HepG2 (cell line): ENCODE data around the gene ADAMTS4. TPM values are rescaled to one million over a fixed set of nuclear protein-coding genes. Genes with fewer than 3 reads are reported as not detected.

ENCODE experiments used
- CBX2 ChIP-seq, 2 experiments: fragments of 200-600 bp in 1 of 2; sonication (generic); formaldehyde crosslinking in 1 of 2; IDR thresholded peaks; 2 replicates each; pipeline versions ENCODE4 v1.7.0 to v1.8.1; 2018 to 2022; ENCODE audit warnings: low read depth in 2 of 2, low read length in 1 of 2, mild to moderate bottlenecking in 1 of 2, missing genetic modification reagents in 1 of 2
- DNMT1 ChIP-seq: sonication (generic); formaldehyde crosslinking; IDR thresholded peaks from 2 replicates; pipeline ENCODE4 v1.5.1; 2020; ENCODE audit warnings: mild to moderate bottlenecking, missing genetic modification reagents
- ERF ChIP-seq: IDR thresholded peaks from 2 replicates; pipeline ENCODE4 v1.6.1; 2018; ENCODE audit warnings: missing biosample characterization, missing genetic modification reagents
- GATA4 ChIP-seq: sonication (generic); IDR thresholded peaks from 2 replicates; pipeline ENCODE4 v1.6.1; 2016; ENCODE audit warnings: antibody characterized with exemption, low read depth, borderline replicate concordance
- HIVEP1 ChIP-seq: sonication (generic); formaldehyde crosslinking; IDR thresholded peaks from 2 replicates; pipeline ENCODE4 v1.4.0; 2020; ENCODE audit warnings: mild to moderate bottlenecking, missing genetic modification reagents
- NFE2 ChIP-seq: sonication (generic); formaldehyde crosslinking; IDR thresholded peaks from 2 replicates; pipeline ENCODE4 v1.4.0; 2020; ENCODE audit warnings: missing genetic modification reagents
- SALL1 ChIP-seq: sonication (generic); formaldehyde crosslinking; IDR thresholded peaks from 2 replicates; pipeline ENCODE4 v1.8.0; 2022; ENCODE audit warnings: mild to moderate bottlenecking, missing genetic modification reagents
- SAP130 ChIP-seq: IDR thresholded peaks from 2 replicates; pipeline ENCODE4 v1.6.1; 2016; ENCODE audit warnings: low read depth
- SCMH1 ChIP-seq: sonication (generic); formaldehyde crosslinking; IDR thresholded peaks from 2 replicates; pipeline ENCODE4 v1.9.0; 2021; ENCODE audit warnings: missing genetic modification reagents, mild to moderate bottlenecking, borderline replicate concordance
- STAT5B ChIP-seq: sonication (generic); formaldehyde crosslinking; IDR thresholded peaks from 2 replicates; pipeline ENCODE4 v1.4.0; 2020; ENCODE audit warnings: missing genetic modification reagents
- TEAD3 ChIP-seq: optimal IDR thresholded peaks from 2 replicates; pipeline ENCODE3; 2016; ENCODE audit warnings: borderline replicate concordance
- THAP11 ChIP-seq: IDR thresholded peaks from 2 replicates; pipeline ENCODE4 v1.6.1; 2016; ENCODE audit warnings: missing biosample characterization, missing genetic modification reagents
- XRCC5 ChIP-seq: fragments of 200-400 bp; formaldehyde crosslinking; optimal IDR thresholded peaks from 2 replicates; pipeline ENCODE3; 2017; ENCODE audit warnings: mild to moderate bottlenecking, low read length
- YEATS2 ChIP-seq: sonication (generic); formaldehyde crosslinking; IDR thresholded peaks from 2 replicates; pipeline ENCODE4 v1.4.0; 2020; ENCODE audit warnings: missing genetic modification reagents, borderline replicate concordance
- ZBTB39 ChIP-seq: sonication (generic); formaldehyde crosslinking; IDR thresholded peaks from 2 replicates; pipeline ENCODE4 v1.5.0; 2020; ENCODE audit warnings: missing genetic modification reagents
- ZBTB46 ChIP-seq: sonication (generic); formaldehyde crosslinking; IDR thresholded peaks from 2 replicates; pipeline ENCODE4 v1.4.0; 2020; ENCODE audit warnings: mild to moderate bottlenecking, missing genetic modification reagents, borderline replicate concordance
- ZFP36L2 ChIP-seq: sonication (generic); formaldehyde crosslinking; IDR thresholded peaks from 2 replicates; pipeline ENCODE4 v1.4.0; 2020; ENCODE audit warnings: missing genetic modification reagents
- ZMYM4 ChIP-seq: sonication (generic); formaldehyde crosslinking; IDR thresholded peaks from 2 replicates; pipeline ENCODE4 v1.8.1; 2023; ENCODE audit warnings: mild to moderate bottlenecking, missing genetic modification reagents
- ZNF362 ChIP-seq: sonication (generic); formaldehyde crosslinking; IDR thresholded peaks from 2 replicates; pipeline ENCODE4 v1.4.0; 2020; ENCODE audit warnings: missing genetic modification reagents, mild to moderate bottlenecking, borderline replicate concordance
- ZNF713 ChIP-seq: sonication (generic); formaldehyde crosslinking; IDR thresholded peaks from 2 replicates; pipeline ENCODE4 v1.4.0; 2020; ENCODE audit warnings: mild to moderate bottlenecking, missing genetic modification reagents
- ZSCAN9 ChIP-seq: IDR thresholded peaks from 2 replicates; pipeline ENCODE4 v1.6.1; 2016; ENCODE audit warnings: borderline replicate concordance
- polyA plus RNA-seq, 8 experiments: library from polyadenylated mRNA; depleted of rRNA in 3 of 8; stranded (reverse) in 7 of 8; unstranded in 1 of 8; fragments of >200 nt; fragmentation: Illumina TruSeq in 4 of 8; extraction: Trizol in 4 of 8; gene quantifications; 2 replicates each; pipeline versions ENCODE4 v1.2.1 to v1.2.3, GENCODE V29; 2011 to 2016; ENCODE audit warnings: low read depth in 4 of 8, missing spikeins in 1 of 8, mixed read lengths in 1 of 8; ENCODE audit not compliant: insufficient read depth in 1 of 8
- total RNA-seq, 5 experiments: library from RNA; depleted of rRNA; stranded (reverse); fragments of >200 nt; fragmentation: Illumina TruSeq; extraction: Trizol; gene quantifications; 2 replicates each; pipeline ENCODE4 v1.2.3, GENCODE V29; 2016; ENCODE audit warnings: low read depth in 1 of 5

Gene ADAMTS4
- total and polyA plus RNA-seq, 2 of the 13 experiments (the other 11 are each of a cell fraction or from before 2014, with no cell fraction given), result 0.51 to 1.7 TPM

- no peak for TF ChIP-seq CBX2 (IDR thresholded peaks at IDR 0.05; ENCODE audit: low read depth, low read length)
- TF ChIP-seq CBX2 (CRISPR knock-in tag; IDR thresholded peaks at IDR 0.05; ENCODE audit: low read depth), result no peak
- peak; percentile 26; the same call in 1 of the 2 replicates for TF ChIP-seq YEATS2 (CRISPR knock-in tag)
- no peak for TF ChIP-seq ZBTB46 (CRISPR knock-in tag)
- TF ChIP-seq ZNF362 (CRISPR knock-in tag), result peak; percentile 37; the same call in 1 of the 2 replicates
- no peak for TF ChIP-seq STAT5B
- peak; percentile 58 for TF ChIP-seq TEAD3 (CRISPR knock-in tag)
- peak; percentile 56 for TF ChIP-seq XRCC5
- TF ChIP-seq ZBTB39, result no peak
- no peak for TF ChIP-seq ZSCAN9 (CRISPR knock-in tag)
- TF ChIP-seq SCMH1 (CRISPR knock-in tag), result no peak
- no peak for TF ChIP-seq GATA4
- TF ChIP-seq HIVEP1 (CRISPR knock-in tag), result no peak
- TF ChIP-seq SAP130, result peak; percentile 50; the same call in 1 of the 2 replicates
- TF ChIP-seq ERF (CRISPR knock-in tag), result peak; percentile 69
- no peak for TF ChIP-seq DNMT1 (CRISPR knock-in tag)
- peak; percentile 26; the same call in 1 of the 2 replicates for TF ChIP-seq THAP11 (CRISPR knock-in tag)
- peak; percentile 23; the same call in 1 of the 2 replicates for TF ChIP-seq ZMYM4 (CRISPR knock-in tag)
- TF ChIP-seq SALL1, result peak; percentile 52; the same call in 1 of the 2 replicates
- no peak for TF ChIP-seq ZFP36L2 (CRISPR knock-in tag)
- TF ChIP-seq NFE2 (CRISPR knock-in tag), result no peak
- no peak for TF ChIP-seq ZNF713 (CRISPR knock-in tag)
- TF ChIP-seq, all 625 proteins: peak for 74
Observed at GRCh38 chr1:161209790-161210409, 11.0 kb upstream of the ADAMTS4 start (continued).
